Liver (tissue), 9 donors: ENCODE data around the gene GMDS. TPM values are rescaled to one million over a fixed set of nuclear protein-coding genes. Genes with fewer than 3 reads are reported as not detected.

Experiments
- DNase-seq: peaks from one replicate; pipeline ENCODE4 v3.0.0-alpha.2; 2017; ENCODE audit warnings: low spot score
- H3K27ac ChIP-seq, 2 donors: one replicate each; pipeline ENCODE4 v1.7.0; 2013; ENCODE audit warnings: inconsistent platforms in 2 of 2, low read length in 2 of 2, control low read depth in 1 of 2, low read depth in 1 of 2, mild to moderate bottlenecking in 1 of 2
- H3K27me3 ChIP-seq, 4 donors: one replicate each; pipeline versions ENCODE4 v1.6.1 to v1.7.0; 2013; ENCODE audit warnings: low read length in 3 of 4, inconsistent platforms in 1 of 4, mild to moderate bottlenecking in 1 of 4, moderate library complexity in 1 of 4; ENCODE audit not compliant: control insufficient read depth in 4 of 4, insufficient read depth in 4 of 4
- H3K36me3 ChIP-seq, 4 donors: one replicate each; pipeline versions ENCODE4 v1.6.1 to v1.7.0; 2013; ENCODE audit warnings: low read length in 3 of 4, mild to moderate bottlenecking in 3 of 4, low read depth in 1 of 4, moderate library complexity in 1 of 4; ENCODE audit not compliant: control insufficient read depth in 4 of 4, insufficient read depth in 3 of 4
- H3K4me1 ChIP-seq, 4 donors: one replicate each; pipeline versions ENCODE4 v1.6.1 to v1.7.0; 2013; ENCODE audit warnings: low read length in 3 of 4, mild to moderate bottlenecking in 3 of 4, moderate library complexity in 1 of 4; ENCODE audit not compliant: control insufficient read depth in 4 of 4, insufficient read depth in 4 of 4
- H3K4me3 ChIP-seq, 3 donors: one replicate each; pipeline versions ENCODE4 v1.6.1 to v1.7.0; 2013; ENCODE audit warnings: low read length in 3 of 3, control low read depth in 1 of 3, low read depth in 1 of 3, mild to moderate bottlenecking in 1 of 3
- H3K9ac ChIP-seq, 2 donors: one replicate each; pipeline ENCODE4 v1.7.0; 2013; ENCODE audit warnings: low read length in 2 of 2, mild to moderate bottlenecking in 2 of 2, moderate library complexity in 2 of 2, control low read depth in 1 of 2, low read depth in 1 of 2
- H3K9me3 ChIP-seq, 4 donors: one replicate each; pipeline versions ENCODE4 v1.6.1 to v1.7.0; 2013; ENCODE audit warnings: low read length in 3 of 4; ENCODE audit not compliant: control insufficient read depth in 4 of 4
- ATF3 ChIP-seq: IDR thresholded peaks from 2 replicates; pipeline ENCODE4 v1.6.1; 2016; ENCODE audit warnings: antibody characterized with exemption
- CTCF ChIP-seq: fragments of 150-350 bp; IDR thresholded peaks from 2 replicates; pipeline ENCODE4 v1.5.1; 2017; ENCODE audit warnings: improper control_type of control experiment, low read depth, low read length; ENCODE audit not compliant: missing input control
- EGR1 ChIP-seq, 2 donors: IDR thresholded peaks; 2 replicates each; pipeline ENCODE4 v1.6.1; 2016 to 2018; ENCODE audit warnings: antibody characterized with exemption in 2 of 2, low read depth in 2 of 2
- FOXA1 ChIP-seq: IDR thresholded peaks from 2 replicates; pipeline ENCODE4 v1.6.1; 2016; ENCODE audit warnings: antibody characterized with exemption
- FOXA2 ChIP-seq: IDR thresholded peaks from 2 replicates; pipeline ENCODE4 v1.6.1; 2016; ENCODE audit warnings: antibody characterized with exemption
- GABPA ChIP-seq, 2 donors: IDR thresholded peaks in 1 of 2; conservative IDR thresholded peaks in 1 of 2; 2 replicates each; pipeline ENCODE4 v1.6.1; 2016; ENCODE audit warnings: antibody characterized with exemption in 2 of 2, mild to moderate bottlenecking in 1 of 2, moderate library complexity in 1 of 2
- HNF4A ChIP-seq, 2 donors: conservative IDR thresholded peaks; 2 replicates each; pipeline ENCODE4 v1.6.1; 2016; ENCODE audit warnings: antibody characterized with exemption in 2 of 2, mild to moderate bottlenecking in 2 of 2
- HNF4G ChIP-seq: IDR thresholded peaks from 2 replicates; pipeline ENCODE4 v1.6.1; 2016; ENCODE audit warnings: antibody characterized with exemption
- JUND ChIP-seq, 2 donors: IDR thresholded peaks; 2 replicates each; pipeline ENCODE4 v1.6.1; 2016; ENCODE audit warnings: antibody characterized with exemption in 2 of 2
- MAX ChIP-seq: IDR thresholded peaks from 2 replicates; pipeline ENCODE4 v1.6.1; 2016; ENCODE audit warnings: antibody characterized with exemption
- NR2F2 ChIP-seq: IDR thresholded peaks from 2 replicates; pipeline ENCODE4 v1.6.1; 2016; ENCODE audit warnings: antibody characterized with exemption
- RAD21 ChIP-seq, 2 donors: IDR thresholded peaks; 2 replicates each; pipeline ENCODE4 v1.6.1; 2016; ENCODE audit warnings: antibody characterized with exemption in 2 of 2, mild to moderate bottlenecking in 2 of 2
- REST ChIP-seq: IDR thresholded peaks from 2 replicates; pipeline ENCODE4 v1.6.1; 2016; ENCODE audit warnings: antibody characterized with exemption, mild to moderate bottlenecking
- RXRA ChIP-seq, 2 donors: IDR thresholded peaks; 2 replicates each; pipeline ENCODE4 v1.6.1; 2017 to 2018; ENCODE audit warnings: antibody characterized with exemption in 2 of 2, mild to moderate bottlenecking in 1 of 2
- SP1 ChIP-seq: IDR thresholded peaks from 2 replicates; pipeline ENCODE4 v1.6.1; 2018; ENCODE audit warnings: antibody characterized with exemption, mild to moderate bottlenecking
- YY1 ChIP-seq: IDR thresholded peaks from 2 replicates; pipeline ENCODE4 v1.6.1; 2016; ENCODE audit warnings: antibody characterized with exemption, mild to moderate bottlenecking
- ZBTB33 ChIP-seq: IDR thresholded peaks from 2 replicates; pipeline ENCODE4 v1.6.1; 2016; ENCODE audit warnings: antibody characterized with exemption
- WGBS: extraction: QIAGEN DNeasy Blood & Tissue Kit; methylation state at CpG from one replicate; pipeline ENCODE4 v1.1.7; 2013; 5-methylcytosine and 5-hydroxymethylcytosine counted together
- polyA plus RNA-seq, 2 donors: library from polyadenylated mRNA; stranded (reverse) in 1 of 2; unstranded in 1 of 2; fragments of 200-250 nt in 1 of 2; fragments of >200 nt in 1 of 2; fragmentation: Nextera tagmentation in 1 of 2; extraction: Ambion mirVana in 1 of 2; gene quantifications; one replicate each; pipeline versions ENCODE4 v1.2.1 to v1.2.3, GENCODE V29; 2013 to 2015
- total RNA-seq, 2 donors: library from RNA; depleted of rRNA; stranded (reverse); fragments of >200 nt; gene quantifications; one replicate each; pipeline ENCODE4 v1.2.3, GENCODE V29; 2014
- donor health status: healthy.
- donor health status: healthy.
- donor health status: healthy.
- donor health status: healthy.
- donor health status: healthy.

GMDS gene
- total and polyA plus RNA-seq, 4 donors: 3.5 to 15.6 (median 13.0) TPM

- TF ChIP-seq ZBTB33: no peak
- TF ChIP-seq RAD21 (IDR thresholded peaks at IDR 0.05): no peak
- TF ChIP-seq HNF4G: no peak
- TF ChIP-seq RXRA (IDR thresholded peaks at IDR 0.05): no peak
Measured at GRCh38 chr6:2183246-2183645, 62.2 kb downstream of the GMDS start (continued).

GRCh38 chr6:2182251-2182650 lies 63.2 kb downstream of the GMDS start:
- peaks cover 0 to 5% (median 0%) of the 10 kb centered on the region in 4 donors for H3K9me3 ChIP-seq
- H3K9ac ChIP-seq: no peak overlapping the region
- H3K27me3 ChIP-seq: no peaks in the 10 kb centered on the region
- WGBS: 92% methylated on average over 1 of the region's 1 CpG
- TF ChIP-seq RAD21 (IDR thresholded peaks at IDR 0.05) (no peak), SP1 (no peak), FOXA2 (no peak)
- H3K4me3 ChIP-seq: no peak overlapping the region
- DNase-seq: no peak
- no peaks in the 10 kb centered on the region for H3K4me1 ChIP-seq
- no peak overlapping the region for H3K27ac ChIP-seq
- no peaks in the 10 kb centered on the region for H3K36me3 ChIP-seq

- no peak overlapping the region for H3K4me3 ChIP-seq
- 93% methylated on average over 2 of the region's 2 CpGs for WGBS
- TF ChIP-seq FOXA1: no peak
- TF ChIP-seq FOXA2: no peak
- no peak for TF ChIP-seq ZBTB33
- no peak for TF ChIP-seq SP1
- no peak for TF ChIP-seq GABPA (IDR thresholded peaks at IDR 0.05 in 1 of 2, conservative IDR thresholded peaks at IDR 0.05 in 1 of 2)
- no peak for TF ChIP-seq NR2F2
Measured at GRCh38 chr6:2181567-2181966, 63.8 kb downstream of the GMDS start.

GRCh38 chr6:2179950-2180349 lies 65.5 kb downstream of the GMDS start:
- DNase-seq: no peak
- H3K9me3 ChIP-seq: peaks cover 0 to 5% (median 0%) of the 10 kb centered on the region in 4 donors
- H3K9ac ChIP-seq: no peak overlapping the region
- H3K4me1 ChIP-seq: no peaks in the 10 kb centered on the region
- H3K27ac ChIP-seq: no peak overlapping the region
- H3K27me3 ChIP-seq: no peaks in the 10 kb centered on the region
- no peaks in the 10 kb centered on the region for H3K36me3 ChIP-seq
- no peak overlapping the region for H3K4me3 ChIP-seq
- TF ChIP-seq CTCF (no peak), NR2F2 (no peak), HNF4A (conservative IDR thresholded peaks at IDR 0.05) (no peak), EGR1 (IDR thresholded peaks at IDR 0.05; ENCODE audit: low read depth in 2 of 2) (no peak), MAX (no peak), RXRA (IDR thresholded peaks at IDR 0.05) (no peak), HNF4G (no peak), SP1 (no peak), YY1 (no peak), JUND (IDR thresholded peaks at IDR 0.05) (no peak), GABPA (IDR thresholded peaks at IDR 0.05 in 1 of 2, conservative IDR thresholded peaks at IDR 0.05 in 1 of 2) (no peak), RAD21 (IDR thresholded peaks at IDR 0.05) (no peak), REST (no peak), ATF3 (no peak)

More at GRCh38 chr6:2181567-2181966, 63.8 kb downstream of the GMDS start:
- Histone ChIP-seq H3K9ac (no peak overlapping the region), H3K9me3 (peaks cover 0 to 5% (median 0%) of the 10 kb centered on the region in 4 donors), H3K27me3 (no peaks in the 10 kb centered on the region), H3K36me3 (no peaks in the 10 kb centered on the region), H3K4me1 (no peaks in the 10 kb centered on the region), H3K27ac (no peak overlapping the region)
- DNase-seq: no peak
